Mesenchymal stem cell (in vitro differentiated cells and primary cell): Measurements from ENCODE around the gene ZNF486.
"Not testable (repeated sequence)": the region's sequence is repeated elsewhere in the genome, so short reads cannot be mapped to it uniquely, and the experiment has no call there.

Source experiments
- DNase-seq: peaks from one replicate; pipeline ENCODE4 v3.0.0-alpha.2; 2013
- H2AFZ ChIP-seq: one replicate; pipeline ENCODE4 v1.6.1; 2013; ENCODE audit warnings: low read depth, mild to moderate bottlenecking, control low read depth, inconsistent platforms, low read length, moderate library complexity
- H2AK5ac ChIP-seq: 2 replicates; pipeline ENCODE4 v1.6.1; 2013; ENCODE audit warnings: low read length, moderate library complexity, mild to moderate bottlenecking, inconsistent platforms; ENCODE audit not compliant: severe bottlenecking
- H2BK120ac ChIP-seq: one replicate; pipeline ENCODE4 v1.6.1; 2013; ENCODE audit warnings: low read depth, mild to moderate bottlenecking, inconsistent platforms, low read length, moderate library complexity
- H2BK12ac ChIP-seq, 2 experiments: one replicate each; pipeline ENCODE4 v1.6.1; 2013; ENCODE audit warnings: inconsistent platforms in 2 of 2, low read length in 2 of 2, mild to moderate bottlenecking in 2 of 2, moderate library complexity in 2 of 2, control low read depth in 1 of 2
- H2BK15ac ChIP-seq: one replicate; pipeline ENCODE4 v1.6.1; 2013; ENCODE audit warnings: mild to moderate bottlenecking, low read depth, inconsistent platforms; ENCODE audit not compliant: poor library complexity, severe bottlenecking
- H2BK5ac ChIP-seq: 2 replicates; pipeline ENCODE4 v1.6.1; 2013; ENCODE audit warnings: low read depth, mild to moderate bottlenecking, low read length, control low read depth, inconsistent platforms; ENCODE audit not compliant: poor library complexity, severe bottlenecking
- H3K14ac ChIP-seq, 2 experiments: one replicate each; pipeline ENCODE4 v1.6.1; 2013; ENCODE audit warnings: inconsistent platforms in 2 of 2, low read length in 2 of 2, control low read depth in 1 of 2, mild to moderate bottlenecking in 1 of 2, moderate library complexity in 1 of 2
- H3K18ac ChIP-seq, 2 experiments: one replicate each; pipeline ENCODE4 v1.6.1; 2013; ENCODE audit warnings: inconsistent platforms in 2 of 2, low read length in 2 of 2, control low read depth in 1 of 2, low read depth in 1 of 2, mild to moderate bottlenecking in 1 of 2
- H3K23ac ChIP-seq, 2 experiments: one replicate each; pipeline ENCODE4 v1.6.1; 2013; ENCODE audit warnings: inconsistent platforms in 2 of 2, low read length in 2 of 2, mild to moderate bottlenecking in 2 of 2, moderate library complexity in 2 of 2, control low read depth in 1 of 2
- H3K27ac ChIP-seq: 2 replicates; pipeline ENCODE4 v1.5.1; 2013; ENCODE audit warnings: mild to moderate bottlenecking, moderate library complexity, low read length, control low read depth, inconsistent platforms; ENCODE audit not compliant: poor library complexity, severe bottlenecking
- H3K27me3 ChIP-seq, 2 experiments: 2 replicates each; pipeline versions ENCODE4 v1.6.1 to v1.7.0; 2013; ENCODE audit warnings: low read length in 2 of 2, mild to moderate bottlenecking in 2 of 2, moderate library complexity in 2 of 2, control low read depth in 1 of 2, inconsistent platforms in 1 of 2; ENCODE audit not compliant: control insufficient read depth in 1 of 2, insufficient read depth in 1 of 2
- H3K36me3 ChIP-seq, 2 experiments: 2 replicates each; pipeline versions ENCODE4 v1.6.1 to v1.7.0; 2013; ENCODE audit warnings: low read length in 2 of 2, control low read depth in 1 of 2, inconsistent platforms in 1 of 2, low read depth in 1 of 2, mild to moderate bottlenecking in 1 of 2; ENCODE audit not compliant: insufficient read depth in 2 of 2, control insufficient read depth in 1 of 2
- H3K4ac ChIP-seq, 2 experiments: one replicate each; pipeline ENCODE4 v1.6.1; 2013; ENCODE audit warnings: inconsistent platforms in 2 of 2, low read length in 2 of 2, mild to moderate bottlenecking in 2 of 2, moderate library complexity in 2 of 2, control low read depth in 1 of 2, low read depth in 1 of 2
- H3K4me1 ChIP-seq: 2 replicates; pipeline ENCODE4 v1.6.1; 2013; ENCODE audit warnings: low read depth, low read length, control low read depth; ENCODE audit not compliant: control insufficient read depth, insufficient read depth
- H3K4me2 ChIP-seq: 2 replicates; pipeline ENCODE4 v1.6.1; 2013; ENCODE audit warnings: low read length, mild to moderate bottlenecking, inconsistent platforms; ENCODE audit not compliant: poor library complexity, severe bottlenecking
- H3K4me3 ChIP-seq, 2 experiments: 2 replicates each; pipeline versions ENCODE4 v1.5.1 to v1.7.0; 2013; ENCODE audit warnings: low read length in 2 of 2, mild to moderate bottlenecking in 2 of 2, control low read depth in 1 of 2, low read depth in 1 of 2; ENCODE audit not compliant: insufficient read depth in 1 of 2
- H3K79me1 ChIP-seq: replicated peaks from 2 replicates; pipeline ENCODE4 v1.6.1; 2013; ENCODE audit warnings: mild to moderate bottlenecking, control low read depth, low read length, inconsistent platforms; ENCODE audit not compliant: poor library complexity, severe bottlenecking
- H3K9ac ChIP-seq: 2 replicates; pipeline ENCODE4 v1.7.0; 2013; ENCODE audit warnings: mild to moderate bottlenecking, low read length, moderate library complexity
- H3K9me3 ChIP-seq: 2 replicates; pipeline ENCODE4 v1.7.0; 2013; ENCODE audit warnings: mild to moderate bottlenecking, low read length; ENCODE audit not compliant: control insufficient read depth
- H4K8ac ChIP-seq: one replicate; pipeline ENCODE4 v1.6.1; 2013; ENCODE audit warnings: inconsistent platforms, mild to moderate bottlenecking, low read length, moderate library complexity
- H4K91ac ChIP-seq: one replicate; pipeline ENCODE4 v1.6.1; 2013; ENCODE audit warnings: mild to moderate bottlenecking, low read length, inconsistent platforms
- WGBS: methylation state at CpG from one replicate; pipeline ENCODE4 v1.1.7; 2013; ENCODE audit warnings: mixed read lengths; 5-methylcytosine and 5-hydroxymethylcytosine counted together

Gene ZNF486

DNA sequence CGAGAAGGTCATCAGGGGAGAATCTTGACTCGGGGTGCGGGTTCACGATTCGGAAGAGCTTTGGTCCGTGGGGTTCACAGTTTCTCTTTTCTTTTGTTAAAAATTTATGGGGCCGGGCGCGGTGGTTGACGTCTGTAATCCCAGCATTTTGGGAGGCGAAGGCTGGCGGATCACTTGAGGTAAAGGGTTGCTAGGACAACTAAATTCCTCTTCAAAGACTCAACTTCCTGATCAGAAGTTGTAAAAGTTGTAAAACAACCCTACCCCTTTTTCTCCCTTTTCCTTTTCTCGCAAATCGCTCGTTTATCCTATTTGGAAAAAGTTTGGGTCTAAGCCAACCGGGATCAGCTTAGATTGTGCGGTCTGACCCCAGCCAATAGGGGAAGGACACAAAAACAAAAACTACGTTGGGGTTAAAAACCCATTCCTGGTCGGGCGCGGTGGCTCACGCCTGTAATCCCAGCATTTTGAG lies 673 bp downstream of the ZNF486 start:
- H4K8ac ChIP-seq: peak overlapping the region; percentile 36
- H3K27ac ChIP-seq: peak overlapping the region; percentile 67
- DNase-seq: peak; percentile 66
- peak overlapping the region; percentile 63 to 87 for H3K4me3 ChIP-seq
- H2AK5ac ChIP-seq: no peak overlapping the region
- no peaks in the 10 kb centered on the region for H3K27me3 ChIP-seq
- no peak overlapping the region for H3K4ac ChIP-seq
- peak overlapping the region; percentile 55 for H3K4me2 ChIP-seq
- H4K91ac ChIP-seq: no peak overlapping the region
- peaks cover 32% of the 10 kb centered on the region for H3K9me3 ChIP-seq
- no peak overlapping the region for H3K18ac ChIP-seq
- peak overlapping the region; percentile 85 for H2AFZ ChIP-seq
- peak overlapping the region; percentile 92 for H3K9ac ChIP-seq
- H2BK5ac ChIP-seq: no peak overlapping the region
- WGBS: 4% methylated on average over 16 of the region's 22 CpGs
- H3K23ac ChIP-seq: no peak overlapping the region
- H3K36me3 ChIP-seq: peaks cover 25 to 27% of the 10 kb centered on the region in 2 experiments
- no peak overlapping the region for H2BK15ac ChIP-seq
- H2BK12ac ChIP-seq: no peak overlapping the region
- peaks cover 18% of the 10 kb centered on the region for H3K79me1 ChIP-seq
- peaks cover 3% of the 10 kb centered on the region for H3K4me1 ChIP-seq
- H3K14ac ChIP-seq: no peak overlapping the region
- no peak overlapping the region for H2BK120ac ChIP-seq

DNA sequence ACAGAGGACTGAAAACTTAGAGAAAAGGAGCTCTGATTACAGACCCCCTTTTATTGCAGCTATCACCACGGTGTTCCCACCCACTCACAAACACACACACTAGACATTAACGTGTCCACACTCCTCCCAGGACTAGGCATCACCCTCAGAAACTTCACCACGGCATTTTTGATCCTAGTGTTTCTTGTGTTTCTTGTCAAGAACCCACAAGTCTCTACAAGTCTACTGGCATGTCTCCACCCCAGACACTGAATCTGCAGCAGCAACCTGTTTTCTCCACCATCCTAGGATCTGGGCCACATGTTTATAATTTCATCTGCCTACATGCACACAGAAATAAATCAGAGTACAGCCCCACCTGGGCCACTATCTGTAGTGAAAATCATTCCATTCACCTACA lies 4.3 kb downstream of the ZNF486 start:
- Histone ChIP-seq H3K4me2 (no peak overlapping the region), H2BK120ac (no peak overlapping the region), H2BK5ac (no peak overlapping the region), H2BK15ac (no peak overlapping the region), H3K4me3 (no peak overlapping the region), H3K14ac (no peak overlapping the region), H2AFZ (no peak overlapping the region), H3K23ac (no peak overlapping the region), H3K27ac (no peak overlapping the region), H3K4ac (no peak overlapping the region), H4K91ac (no peak overlapping the region), H3K9ac (no peak overlapping the region), H2AK5ac (no peak overlapping the region), H3K27me3 (no peaks in the 10 kb centered on the region), H4K8ac (no peak overlapping the region), H3K36me3 (peaks cover 29 to 36% of the 10 kb centered on the region in 2 experiments), H3K79me1 (peaks cover 22% of the 10 kb centered on the region), H3K4me1 (peaks cover 3% of the 10 kb centered on the region), H2BK12ac (no peak overlapping the region), H3K9me3 (peaks cover 44% of the 10 kb centered on the region), H3K18ac (no peak overlapping the region)
- DNase-seq: no peak
- 98% methylated on average over 3 of the region's 3 CpGs for WGBS

DNA sequence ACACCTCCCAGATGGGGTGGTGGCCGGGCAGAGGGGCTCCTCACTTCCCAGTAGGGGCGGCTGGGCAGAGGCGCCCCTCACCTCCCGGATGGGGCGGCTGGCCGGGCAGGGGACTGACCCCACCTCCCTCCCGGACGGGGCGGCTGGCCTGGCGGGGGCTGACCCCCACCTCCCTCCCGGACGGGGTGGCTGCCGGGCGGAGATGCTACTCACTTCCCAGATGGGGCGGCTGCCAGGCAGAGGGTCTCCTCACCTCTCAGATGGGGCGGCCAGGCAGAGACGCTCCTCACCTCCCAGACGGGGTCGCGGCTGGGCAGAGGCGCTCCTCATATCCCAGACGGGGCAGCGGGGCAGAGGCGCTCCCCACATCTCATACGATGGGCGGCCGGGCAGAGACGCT lies 8.8 kb downstream of the ZNF486 start:
- H3K23ac ChIP-seq, DNase-seq, H3K27me3 ChIP-seq: not testable (repeated sequence)

DNA sequence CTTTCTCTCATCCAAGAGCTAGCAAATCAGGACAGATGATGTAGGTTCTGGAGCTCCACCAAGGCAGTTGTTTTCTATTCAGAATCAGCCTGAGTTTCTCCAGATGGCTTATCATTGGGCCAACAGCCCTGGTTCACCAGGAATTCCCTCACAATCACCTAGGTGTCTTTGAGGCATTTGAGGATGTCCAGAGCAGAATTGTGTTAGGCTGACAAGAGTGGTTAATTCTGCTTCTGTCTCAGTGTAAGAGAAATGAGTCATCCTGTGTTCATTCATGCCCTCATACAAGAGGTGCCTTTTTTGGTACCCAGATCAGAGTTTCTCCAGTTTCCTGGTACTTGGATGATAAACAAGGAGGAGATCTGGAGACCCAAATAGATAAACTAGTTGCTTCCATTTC lies 12.9 kb downstream of the ZNF486 start:
- not testable (repeated sequence) for H4K8ac ChIP-seq, H3K36me3 ChIP-seq, H3K27ac ChIP-seq, H3K27me3 ChIP-seq, H3K23ac ChIP-seq, H2AFZ ChIP-seq, H3K4ac ChIP-seq, H2BK5ac ChIP-seq, H3K9ac ChIP-seq, H3K4me1 ChIP-seq, H4K91ac ChIP-seq, H3K18ac ChIP-seq, H3K4me2 ChIP-seq, H2BK12ac ChIP-seq, H2BK120ac ChIP-seq, H2BK15ac ChIP-seq, H2AK5ac ChIP-seq, DNase-seq, H3K14ac ChIP-seq, H3K4me3 ChIP-seq
- Histone ChIP-seq H3K79me1 (peaks cover 17% of the 10 kb centered on the region), H3K9me3 (peaks cover 55% of the 10 kb centered on the region)

More for the DNA sequence above, 8.8 kb downstream of the ZNF486 start:
- H3K9ac ChIP-seq, H2BK120ac ChIP-seq, H3K4ac ChIP-seq, H2AK5ac ChIP-seq, H4K91ac ChIP-seq, H3K14ac ChIP-seq, H3K4me1 ChIP-seq, H2BK5ac ChIP-seq, H3K4me2 ChIP-seq, H3K4me3 ChIP-seq, H4K8ac ChIP-seq, H2BK15ac ChIP-seq, H3K18ac ChIP-seq, H2AFZ ChIP-seq, H2BK12ac ChIP-seq, H3K27ac ChIP-seq: not testable (repeated sequence)
- 97% methylated on average over 12 of the region's 28 CpGs for WGBS
- Histone ChIP-seq H3K36me3 (peaks cover 20 to 29% of the 10 kb centered on the region in 2 experiments), H3K79me1 (peaks cover 18% of the 10 kb centered on the region), H3K9me3 (peaks cover 67% of the 10 kb centered on the region)
